ENCODE results near the gene AP1B1.

GRCh38 chr22:29330291-29330690, 58.1 kb downstream of the AP1B1 start:
- TF ChIP-seq POLR2A (IDR thresholded peaks at IDR 0.05) (no peak), CTCF (IDR thresholded peaks at IDR 0.05) (no peak)

Data from body of pancreas (tissue), 4 donors.